HG03378 (cell line): ENCODE measurements around the gene CPPED1.

Source experiments
- ATAC-seq: cut with Tn5 transposase; IDR thresholded peaks from one replicate; pipeline ENCODE4 v1.9.1; 2021; ENCODE audit warnings: mild to moderate bottlenecking, moderate library complexity; ENCODE audit not compliant: unreplicated experiment

The CPPED1 gene

GRCh38 chr16:12613131-12613991, 190.3 kb downstream of the CPPED1 start:
- no peak for ATAC-seq

GRCh38 chr16:12612598-12613101, 191.0 kb downstream of the CPPED1 start:
- ATAC-seq: no peak

GRCh38 chr16:12611916-12612597, 191.6 kb downstream of the CPPED1 start:
- ATAC-seq: no peak

GRCh38 chr16:12611006-12611477, 192.6 kb downstream of the CPPED1 start:
- ATAC-seq: no peak

GRCh38 chr16:12609937-12610699, 193.6 kb downstream of the CPPED1 start:
- ATAC-seq: no peak
